Stomach (tissue), 9 donors: ENCODE results near the gene ACKR4. TPM values are rescaled to one million over a fixed set of nuclear protein-coding genes. Genes with fewer than 3 reads are reported as not detected.
"Not testable (repeated sequence)": the region's sequence is repeated elsewhere in the genome, so short reads cannot be mapped to it uniquely, and the experiment has no call there.

ENCODE experiments used
- DNase-seq, 2 donors: peaks; one replicate each; pipeline versions ENCODE4 v3.0.0 to v3.0.0-alpha.2; 2013 to 2019
- H3K27ac ChIP-seq, 5 donors: fragments of 200-600 bp in 4 of 5; sonication (generic) in 4 of 5; one replicate each; pipeline ENCODE4 v1.5.1; 2013 to 2019; ENCODE audit warnings: mild to moderate bottlenecking in 1 of 5, moderate library complexity in 1 of 5
- H3K27me3 ChIP-seq, 3 donors: fragments of 200-600 bp; sonication (generic); one replicate each; pipeline ENCODE4 v1.5.1; 2017 to 2019; ENCODE audit warnings: mixed run types in 1 of 3
- H3K36me3 ChIP-seq, 4 donors: fragments of 200-600 bp; sonication (generic); 1 replicate in 3 of 4; 2 replicates in 1 of 4; pipeline ENCODE4 v1.5.1; 2016 to 2019
- H3K4me1 ChIP-seq, 4 donors: fragments of 200-600 bp; sonication (generic); one replicate each; pipeline ENCODE4 v1.5.1; 2016 to 2019
- H3K4me3 ChIP-seq, 4 donors: fragments of 200-600 bp; sonication (generic) in 3 of 4; one replicate each; pipeline ENCODE4 v1.5.1; 2016 to 2019; ENCODE audit warnings: mild to moderate bottlenecking in 1 of 4
- H3K9me3 ChIP-seq, 4 donors: fragments of 200-600 bp; sonication (generic); one replicate each; pipeline ENCODE4 v1.5.1; 2016 to 2019
- CTCF ChIP-seq, 7 experiments: fragments of 450-650 bp in 4 of 7; fragments of 200-600 bp in 3 of 7; sonication (generic) in 3 of 7; IDR thresholded peaks; one replicate each; pipeline ENCODE4 v1.5.1; 2016 to 2019; ENCODE audit warnings: antibody characterized with exemption in 7 of 7, control low read depth in 2 of 7, mild to moderate bottlenecking in 1 of 7
- EP300 ChIP-seq: sonication (generic); formaldehyde crosslinking; IDR thresholded peaks from one replicate; pipeline ENCODE4 v1.6.1; 2017; ENCODE audit warnings: antibody characterized with exemption
- POLR2A ChIP-seq, 4 donors: fragments of 450-650 bp; IDR thresholded peaks; one replicate each; pipeline ENCODE4 v1.6.1; 2016; ENCODE audit warnings: antibody characterized with exemption in 4 of 4, control low read depth in 2 of 4, mild to moderate bottlenecking in 1 of 4, moderate library complexity in 1 of 4
- POLR2AphosphoS5 ChIP-seq, 3 donors: sonication (generic); formaldehyde crosslinking; IDR thresholded peaks; one replicate each; pipeline ENCODE4 v1.6.1; 2016; ENCODE audit warnings: antibody characterized with exemption in 3 of 3
- WGBS, 5 donors: extraction: QIAGEN DNeasy Blood & Tissue Kit in 3 of 5; methylation state at CpG; one replicate each; pipeline versions ENCODE4 v1.1.5 to v1.1.7; 2013 to 2018; 5-methylcytosine and 5-hydroxymethylcytosine counted together
- intact Hi-C: fragments of 100-400 bp; cut with DNase I; formaldehyde crosslinking; loops from one replicate; pipeline ENCODE4 v1.15.1; 2023; ENCODE audit warnings: low total_unique reads
- polyA plus RNA-seq, 3 donors: library from polyadenylated mRNA; stranded (reverse); fragments of 200-250 nt; gene quantifications; one replicate each; pipeline ENCODE4 v1.2.3, GENCODE V29; 2013
- total RNA-seq, 5 donors: library from RNA; depleted of rRNA; stranded (reverse); fragments of >200 nt; gene quantifications; one replicate each; pipeline versions ENCODE4 v1.1.0 to v1.2.3, GENCODE V29; 2014 to 2016
- donor health status: healthy with polysubstance abuse.
- donor health status: Bipolar disorder and iron deficiency.
- donor health status: healthy.

Gene ACKR4
- total and polyA plus RNA-seq, 8 donors: 0.58 to 16.7 (median 2.4) TPM

- 42 to 63% (median 43%) methylated on average over 1 of the region's 1 CpG for WGBS, 5 donors
These were observed 40.5 kb downstream of the ACKR4 start for GRCh38 chr3:132637590-132637989.

GRCh38 chr3:132638706-132639105 is 41.6 kb downstream of the ACKR4 start:
- Histone ChIP-seq H3K4me3 (no peak overlapping the region), H3K36me3 (peaks cover 0 to 64% (median 45%) of the 10 kb centered on the region in 4 donors), H3K9me3 (no peaks in the 10 kb centered on the region), H3K27me3 (no peaks in the 10 kb centered on the region), H3K4me1 (no peaks in the 10 kb centered on the region), H3K27ac (no peak overlapping the region)
- intact Hi-C loops: no loop called here
- DNase-seq: no peak
- no peak for TF ChIP-seq EP300
- no peak for TF ChIP-seq POLR2A (IDR thresholded peaks at IDR 0.05)
- TF ChIP-seq POLR2AphosphoS5 (IDR thresholded peaks at IDR 0.05): no peak
- TF ChIP-seq CTCF (IDR thresholded peaks at IDR 0.05): no peak

More at GRCh38 chr3:132637590-132637989, 40.5 kb downstream of the ACKR4 start:
- DNase-seq: no peak
- H3K27ac ChIP-seq: no peak overlapping the region
- intact Hi-C loops: no loop called here
- TF ChIP-seq POLR2AphosphoS5 (IDR thresholded peaks at IDR 0.05): no peak
- H3K27me3 ChIP-seq: no peaks in the 10 kb centered on the region
- no peaks in the 10 kb centered on the region for H3K4me1 ChIP-seq
- peaks cover 0 to 56% (median 45%) of the 10 kb centered on the region in 4 donors for H3K36me3 ChIP-seq
- no peak overlapping the region for H3K4me3 ChIP-seq
- no peaks in the 10 kb centered on the region for H3K9me3 ChIP-seq

- intact Hi-C loops: loop anchor here (5.0 kb wide), 1 partner anchor 104 kb away; no protein-coding TSS in a partner anchor
- DNase-seq, H3K4me1 ChIP-seq: not testable (repeated sequence)
These were observed 44.4 kb downstream of the ACKR4 start for GRCh38 chr3:132641427-132641826.

GRCh38 chr3:132641837-132642538 is 44.9 kb downstream of the ACKR4 start:
- H3K4me1 ChIP-seq: no peaks in the 10 kb centered on the region
- H3K27ac ChIP-seq: no peak overlapping the region
- intact Hi-C loops: loop anchor here (5.0 kb wide), 1 partner anchor 105 kb away; no protein-coding TSS in a partner anchor
- peak in 5 of 7 experiments; percentile 37 to 76 (median 75) for TF ChIP-seq CTCF (IDR thresholded peaks at IDR 0.05)
- TF ChIP-seq POLR2AphosphoS5 (IDR thresholded peaks at IDR 0.05): no peak
- peak in 1 of 2 donors; percentile 72 for DNase-seq
- peaks cover 0 to 49% (median 36%) of the 10 kb centered on the region in 4 donors for H3K36me3 ChIP-seq
- no peaks in the 10 kb centered on the region for H3K9me3 ChIP-seq
- no peak overlapping the region for H3K4me3 ChIP-seq
- H3K27me3 ChIP-seq: no peaks in the 10 kb centered on the region
- WGBS, 5 donors: 63 to 77% (median 72%) methylated on average over 5 of the region's 5 CpGs

More at GRCh38 chr3:132641427-132641826, 44.4 kb downstream of the ACKR4 start:
- H3K27me3 ChIP-seq, H3K27ac ChIP-seq, H3K4me3 ChIP-seq, H3K9me3 ChIP-seq: not testable (repeated sequence)
- 83 to 94% (median 88%) methylated on average over 2 of the region's 2 CpGs for WGBS, 5 donors
- peaks cover 0 to 54% (median 41%) of the 10 kb centered on the region in 4 donors for H3K36me3 ChIP-seq

GRCh38 chr3:132642539-132642847 is 45.4 kb downstream of the ACKR4 start:
- intact Hi-C loops: loop anchor here (5.0 kb wide), 1 partner anchor 105 kb away; no protein-coding TSS in a partner anchor
- no peaks in the 10 kb centered on the region for H3K27me3 ChIP-seq

More at GRCh38 chr3:132642539-132642847, 45.4 kb downstream of the ACKR4 start:
- Histone ChIP-seq H3K9me3 (no peaks in the 10 kb centered on the region), H3K4me3 (no peak overlapping the region), H3K4me1 (no peaks in the 10 kb centered on the region), H3K36me3 (peaks cover 0 to 44% (median 33%) of the 10 kb centered on the region in 4 donors), H3K27ac (no peak overlapping the region)
- peak in 2 of 7 experiments; percentile 2 to 31 for TF ChIP-seq CTCF (IDR thresholded peaks at IDR 0.05)
- no peak for TF ChIP-seq POLR2AphosphoS5 (IDR thresholded peaks at IDR 0.05)
- no peak for DNase-seq
- 61 to 74% (median 66%) methylated on average over 2 of the region's 2 CpGs for WGBS, 5 donors
